M059J (cell line): ENCODE measurements around the gene YAF2. TPM values are rescaled to one million over a fixed set of nuclear protein-coding genes. Genes with fewer than 3 reads are reported as not detected.
A peak's percentile ranks its signal among the peaks of the same experiment; 100 is the strongest.
"Not testable (repeated sequence)": the region's sequence is repeated elsewhere in the genome, so short reads cannot be mapped to it uniquely, and the experiment has no call there.

Source experiments
- DNase-seq: peaks from one replicate; pipeline ENCODE4 v3.0.0-alpha.2; 2012; ENCODE audit warnings: low read depth
- total RNA-seq: library from RNA; depleted of rRNA; stranded (reverse); fragments of >200 nt; shearing (Covaris generic); gene quantifications from 2 replicates; pipeline ENCODE4 v1.2.3, GENCODE V29; 2014

YAF2 gene
- total RNA-seq, 1 experiment from 2014 or later: 17.9 TPM

GRCh38 chr12:42255221-42255865, 17.3 kb upstream of the YAF2 start:
- DNase-seq: no peak

GRCh38 chr12:42252645-42253044, 14.6 kb upstream of the YAF2 start:
- DNase-seq: not testable (repeated sequence)

- DNase-seq: not testable (repeated sequence)
Observed at GRCh38 chr12:42249033-42249432, 11.0 kb upstream of the YAF2 start.

GRCh38 chr12:42240131-42240750, 2.2 kb upstream of the YAF2 start:
- no peak for DNase-seq

GRCh38 chr12:42237853-42238239, 202 bp downstream of the YAF2 start:
- no peak for DNase-seq

GRCh38 chr12:42237052-42237852, 796 bp downstream of the YAF2 start:
- DNase-seq: peak; percentile 79

- DNase-seq: no peak
Observed at GRCh38 chr12:42236017-42236416, 2.0 kb downstream of the YAF2 start.

- DNase-seq: no peak
Observed at GRCh38 chr12:42235426-42235825, 2.6 kb downstream of the YAF2 start.

- no peak for DNase-seq
Observed at GRCh38 chr12:42234970-42235369, 3.1 kb downstream of the YAF2 start.

GRCh38 chr12:42227525-42227924, 10.5 kb downstream of the YAF2 start:
- DNase-seq: not testable (repeated sequence)

- DNase-seq: not testable (repeated sequence)
Observed at GRCh38 chr12:42224501-42224900, 13.5 kb downstream of the YAF2 start.

- no peak for DNase-seq
Observed at GRCh38 chr12:42222724-42223123, 15.3 kb downstream of the YAF2 start.

GRCh38 chr12:42221726-42222125, 16.3 kb downstream of the YAF2 start:
- DNase-seq: no peak

GRCh38 chr12:42217656-42218055, 20.4 kb downstream of the YAF2 start:
- peak; percentile 37 for DNase-seq

- DNase-seq: no peak
Observed at GRCh38 chr12:42216737-42217136, 21.3 kb downstream of the YAF2 start.

- DNase-seq: not testable (repeated sequence)
Observed at GRCh38 chr12:42215759-42216158, 22.3 kb downstream of the YAF2 start.

GRCh38 chr12:42213954-42214426, 24.1 kb downstream of the YAF2 start:
- DNase-seq: peak; percentile 66

- peak; percentile 58 for DNase-seq
Observed at GRCh38 chr12:42213023-42213422, 25.0 kb downstream of the YAF2 start.

- DNase-seq: no peak
Observed at GRCh38 chr12:42208574-42208973, 29.5 kb downstream of the YAF2 start.

GRCh38 chr12:42204819-42205218, 33.2 kb downstream of the YAF2 start:
- DNase-seq: no peak

- DNase-seq: no peak
Observed at GRCh38 chr12:42204362-42204761, 33.7 kb downstream of the YAF2 start.

- DNase-seq: no peak
Observed at GRCh38 chr12:42201063-42201462, 37.0 kb downstream of the YAF2 start.

GRCh38 chr12:42199007-42199406, 39.0 kb downstream of the YAF2 start:
- no peak for DNase-seq
